Measurements from ENCODE around the gene KCNG3.

GRCh38 chr2:42480402-42480801, 13.4 kb downstream of the KCNG3 start:
- TF ChIP-seq CTCF (IDR thresholded peaks at IDR 0.05) (no peak), POLR2A (IDR thresholded peaks at IDR 0.05) (no peak)
